ACC112 (cell line): ENCODE data around the gene NPPC.
"Not testable (repeated sequence)": the region's sequence is repeated elsewhere in the genome, so short reads cannot be mapped to it uniquely, and the experiment has no call there.

Experiments
- H2AFZ ChIP-seq: fragments of 200-600 bp; sonication (generic); one replicate; pipeline ENCODE4 v1.6.0; 2017; ENCODE audit warnings: antibody characterized with exemption, low read length; ENCODE audit not compliant: unreplicated experiment
- H3K27ac ChIP-seq: fragments of 200-600 bp; sonication (generic); 2 replicates; pipeline ENCODE4 v1.5.1; 2014; ENCODE audit warnings: low read depth, mild to moderate bottlenecking, antibody characterized with exemption, low read length, moderate library complexity
- H3K27me3 ChIP-seq: fragments of 200-600 bp; sonication (generic); 2 replicates; pipeline ENCODE4 v1.6.1; 2014; ENCODE audit warnings: mild to moderate bottlenecking, antibody characterized with exemption, low read length, moderate library complexity, mixed read lengths; ENCODE audit not compliant: insufficient read depth
- H3K36me3 ChIP-seq: fragments of 200-600 bp; sonication (generic); 2 replicates; pipeline ENCODE4 v1.6.1; 2016; ENCODE audit warnings: mild to moderate bottlenecking, antibody characterized with exemption, low read length, moderate library complexity, mixed read lengths; ENCODE audit not compliant: insufficient read depth
- H3K4me1 ChIP-seq: fragments of 200-600 bp; sonication (generic); one replicate; pipeline ENCODE4 v1.6.1; 2016; ENCODE audit warnings: low read length, mixed read lengths; ENCODE audit not compliant: insufficient read depth, unreplicated experiment, control insufficient read depth
- H3K4me3 ChIP-seq: fragments of 200-600 bp; sonication (generic); 2 replicates; pipeline ENCODE4 v1.5.1; 2014; ENCODE audit warnings: mild to moderate bottlenecking, low read depth, low read length
- H3K79me2 ChIP-seq: fragments of 200-600 bp; sonication (generic); one replicate; pipeline ENCODE4 v1.6.0; 2016; ENCODE audit warnings: low read length; ENCODE audit not compliant: control insufficient read depth, unreplicated experiment, insufficient read depth

Gene NPPC

DNA sequence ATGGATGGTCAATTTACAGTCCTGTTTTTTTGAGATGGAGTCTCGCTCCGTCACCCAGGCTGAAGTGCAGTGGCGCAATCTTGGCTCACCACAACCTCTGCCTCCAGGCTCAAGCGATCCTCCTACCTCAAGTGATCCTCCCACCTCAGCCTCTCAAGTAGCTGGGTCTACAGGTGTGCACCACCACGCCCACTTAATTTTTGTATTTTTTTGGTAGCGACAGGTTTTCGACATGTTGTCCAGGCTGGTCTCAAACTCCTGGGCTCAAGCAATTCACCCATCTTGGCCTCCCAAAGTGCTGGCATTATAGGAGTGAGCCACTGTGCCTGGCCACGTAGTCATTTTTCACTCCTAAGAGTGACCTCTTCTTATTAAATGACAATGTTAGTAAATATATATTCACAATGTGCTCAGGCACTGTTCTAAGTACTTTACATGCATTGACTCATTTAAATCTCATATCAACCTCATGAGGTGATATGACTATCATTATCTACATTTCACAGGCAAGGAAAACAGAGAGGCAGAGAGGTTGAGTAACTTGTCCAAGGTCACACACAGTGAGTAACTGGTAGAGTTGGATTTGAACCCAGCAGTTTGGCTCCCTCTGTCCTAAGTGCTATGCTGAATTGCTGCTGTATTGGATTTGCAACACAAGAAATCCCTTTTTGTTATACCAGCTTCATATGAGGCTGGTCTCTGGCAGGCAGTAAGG is 29.7 kb upstream of the NPPC start:
- peaks cover 4% of the 10 kb centered on the region for H3K4me1 ChIP-seq
- H3K27me3 ChIP-seq, result no peaks in the 10 kb centered on the region
- no peaks in the 10 kb centered on the region for H3K79me2 ChIP-seq
- no peak overlapping the region for H2AFZ ChIP-seq
- H3K36me3 ChIP-seq, result no peaks in the 10 kb centered on the region
- no peak overlapping the region for H3K4me3 ChIP-seq
- H3K27ac ChIP-seq, result no peak overlapping the region

GRCh38 chr2:231951452-231952035 is 25.3 kb upstream of the NPPC start:
- Histone ChIP-seq H3K4me1 (no peaks in the 10 kb centered on the region), H3K79me2 (no peaks in the 10 kb centered on the region), H3K36me3 (no peaks in the 10 kb centered on the region), H2AFZ (no peak overlapping the region), H3K27ac (no peak overlapping the region), H3K4me3 (no peak overlapping the region), H3K27me3 (no peaks in the 10 kb centered on the region)

DNA sequence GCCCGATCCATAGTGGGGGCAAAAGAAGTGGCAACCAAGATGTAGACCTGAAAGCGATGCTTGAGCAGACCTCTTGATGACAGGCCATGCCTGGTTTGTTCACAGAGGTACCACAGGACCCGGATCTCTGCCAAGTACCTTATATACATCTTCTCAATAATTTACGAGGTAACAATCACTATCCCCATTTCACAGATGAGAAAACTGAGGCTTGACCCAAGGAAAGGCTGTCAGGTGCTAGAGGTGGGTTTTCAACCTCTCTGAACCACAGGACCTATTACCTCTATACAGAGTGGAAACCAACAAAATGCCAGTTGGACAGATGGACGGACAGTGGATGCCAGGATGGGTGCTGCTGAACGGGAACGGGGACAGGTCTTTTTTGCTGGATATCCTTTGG is 21.5 kb upstream of the NPPC start:
- H3K4me3 ChIP-seq, result no peak overlapping the region
- H3K27me3 ChIP-seq, result peaks cover 8% of the 10 kb centered on the region; the same call in 1 of the 2 replicates
- no peaks in the 10 kb centered on the region for H3K79me2 ChIP-seq
- no peak overlapping the region for H2AFZ ChIP-seq
- H3K27ac ChIP-seq, result no peak overlapping the region
- no peaks in the 10 kb centered on the region for H3K4me1 ChIP-seq
- H3K36me3 ChIP-seq, result no peaks in the 10 kb centered on the region

GRCh38 chr2:231947112-231947511 is 20.9 kb upstream of the NPPC start:
- not testable (repeated sequence) for H3K27me3 ChIP-seq, H2AFZ ChIP-seq, H3K27ac ChIP-seq, H3K79me2 ChIP-seq, H3K4me1 ChIP-seq, H3K4me3 ChIP-seq, H3K36me3 ChIP-seq

- H2AFZ ChIP-seq, result no peak overlapping the region
- H3K4me1 ChIP-seq, result no peaks in the 10 kb centered on the region
- H3K36me3 ChIP-seq, result no peaks in the 10 kb centered on the region
- no peaks in the 10 kb centered on the region for H3K79me2 ChIP-seq
- no peak overlapping the region for H3K4me3 ChIP-seq
- H3K27me3 ChIP-seq, result peaks cover 8% of the 10 kb centered on the region; the same call in 1 of the 2 replicates
- no peak overlapping the region for H3K27ac ChIP-seq
These were observed 20.1 kb upstream of the NPPC start for GRCh38 chr2:231946241-231946814.

GRCh38 chr2:231942180-231942579 is 16.0 kb upstream of the NPPC start:
- Histone ChIP-seq H2AFZ (no peak overlapping the region), H3K36me3 (no peaks in the 10 kb centered on the region), H3K4me1 (no peaks in the 10 kb centered on the region), H3K27ac (no peak overlapping the region), H3K79me2 (no peaks in the 10 kb centered on the region), H3K4me3 (no peak overlapping the region), H3K27me3 (peaks cover 8% of the 10 kb centered on the region; the same call in 1 of the 2 replicates)

DNA sequence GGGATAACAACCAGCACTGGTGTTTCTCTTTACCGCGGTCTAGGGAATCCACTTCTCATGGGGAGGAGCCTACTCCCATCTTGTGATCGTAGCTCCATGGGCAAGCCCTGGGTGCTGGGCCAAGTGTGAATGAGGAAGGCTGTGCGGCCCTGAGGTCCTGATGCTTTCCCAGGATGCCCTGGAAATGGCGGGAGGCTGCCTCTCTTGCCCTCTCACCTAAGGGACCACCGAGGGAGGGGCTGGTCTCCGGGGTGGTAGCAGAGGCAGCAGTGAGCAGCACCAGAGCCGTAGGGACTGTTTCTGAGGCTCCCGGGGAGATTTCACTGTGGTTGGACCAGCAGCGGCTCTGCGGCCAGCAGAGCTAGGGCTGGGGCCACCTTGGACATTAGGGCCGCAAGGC is 15.5 kb upstream of the NPPC start:
- Histone ChIP-seq H3K27me3 (peaks cover 9% of the 10 kb centered on the region; the same call in 1 of the 2 replicates), H3K36me3 (no peaks in the 10 kb centered on the region), H3K27ac (no peak overlapping the region)

GRCh38 chr2:231940795-231941194 is 14.6 kb upstream of the NPPC start:
- H2AFZ ChIP-seq, result no peak overlapping the region
- H3K36me3 ChIP-seq, result no peaks in the 10 kb centered on the region
- H3K27me3 ChIP-seq, result peaks cover 12% of the 10 kb centered on the region; the same call in 1 of the 2 replicates
- H3K4me1 ChIP-seq, result no peaks in the 10 kb centered on the region
- no peak overlapping the region for H3K4me3 ChIP-seq
- no peak overlapping the region for H3K27ac ChIP-seq
- H3K79me2 ChIP-seq, result no peaks in the 10 kb centered on the region

More for the DNA sequence above, 15.5 kb upstream of the NPPC start:
- H3K79me2 ChIP-seq, result no peaks in the 10 kb centered on the region
- no peaks in the 10 kb centered on the region for H3K4me1 ChIP-seq
- no peak overlapping the region for H3K4me3 ChIP-seq
- H2AFZ ChIP-seq, result no peak overlapping the region

DNA sequence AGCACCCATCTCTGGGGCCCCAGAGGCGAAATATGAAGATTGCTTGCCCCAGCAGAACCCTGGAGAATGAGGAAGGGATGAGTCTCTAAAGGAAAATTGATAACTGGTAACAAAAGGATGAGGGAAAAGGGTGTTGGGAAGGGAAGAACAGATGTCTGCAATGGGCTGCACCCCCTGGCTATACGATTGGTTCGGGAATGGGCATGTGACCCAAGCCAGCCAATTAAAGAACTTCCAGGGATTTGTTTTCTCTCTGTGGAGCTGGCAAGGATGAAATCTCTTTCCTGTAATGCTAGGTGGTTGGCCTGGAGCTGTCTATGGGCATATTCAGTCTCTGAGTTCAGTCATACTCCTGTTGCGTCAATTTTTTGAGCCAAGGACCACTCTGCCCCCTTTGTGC is 12.8 kb upstream of the NPPC start:
- Histone ChIP-seq H3K79me2 (no peaks in the 10 kb centered on the region), H3K4me1 (no peaks in the 10 kb centered on the region), H3K4me3 (no peak overlapping the region), H3K36me3 (no peaks in the 10 kb centered on the region), H3K27me3 (peaks cover 11% of the 10 kb centered on the region; the same call in 1 of the 2 replicates), H2AFZ (no peak overlapping the region), H3K27ac (no peak overlapping the region)

- Histone ChIP-seq H3K27ac (no peak overlapping the region), H2AFZ (no peak overlapping the region), H3K79me2 (no peaks in the 10 kb centered on the region), H3K4me1 (no peaks in the 10 kb centered on the region), H3K4me3 (no peak overlapping the region), H3K36me3 (no peaks in the 10 kb centered on the region), H3K27me3 (peaks cover 8% of the 10 kb centered on the region; the same call in 1 of the 2 replicates)
These were observed 10.9 kb upstream of the NPPC start for GRCh38 chr2:231937057-231937456.

GRCh38 chr2:231936491-231936890 is 10.3 kb upstream of the NPPC start:
- Histone ChIP-seq H3K27me3 (peaks cover 14% of the 10 kb centered on the region), H3K4me1 (no peaks in the 10 kb centered on the region), H3K27ac (no peak overlapping the region), H3K36me3 (no peaks in the 10 kb centered on the region), H3K4me3 (no peak overlapping the region), H2AFZ (no peak overlapping the region), H3K79me2 (no peaks in the 10 kb centered on the region)
